ENCODE measurements around the gene ADGRG6. TPM values are rescaled to one million over a fixed set of nuclear protein-coding genes. Genes with fewer than 3 reads are reported as not detected.

The ADGRG6 gene
- total RNA-seq, 1 experiment from 2014 or later = 2.5 TPM

DNA sequence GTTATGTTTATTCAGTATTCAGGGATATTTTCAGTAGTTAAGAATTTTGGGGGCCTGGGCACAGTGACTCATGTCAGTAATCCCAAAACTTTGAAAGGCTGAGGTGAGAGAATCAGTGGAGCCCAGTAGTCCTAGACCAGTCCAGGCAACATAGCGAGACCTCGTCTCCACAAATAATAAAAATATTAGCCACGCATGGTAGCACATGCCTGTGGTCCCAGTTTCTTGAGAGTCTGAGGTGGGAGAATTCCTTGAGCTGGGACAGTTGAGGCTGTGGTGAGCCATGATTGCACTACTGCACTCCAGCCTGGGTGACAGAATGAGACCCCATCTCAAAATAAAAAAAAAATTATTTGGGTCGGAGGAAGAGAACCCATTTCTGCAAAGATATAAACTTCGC lies 20.3 kb downstream of the ADGRG6 start:
- H4K5ac ChIP-seq (ENCODE audit: insufficient read length, low read depth, low read length) = no peak overlapping the region
- Mint-ChIP-seq H3K4me1 (peaks cover 10 to 16% of the 10 kb centered on the region in 2 experiments), H3K27ac (peak overlapping the region in 1 of 3 experiments; percentile 59; a peak in 1 of 7 replicates), H3K9me3 (no peaks in the 10 kb centered on the region), H3K36me3 (ENCODE audit: insufficient read depth in 1 of 3, low read depth in 3 of 3) (no peaks in the 10 kb centered on the region), H3K27me3 (ENCODE audit: low read depth) (no peaks in the 10 kb centered on the region), H3K4me3 (no peak overlapping the region)
- no peaks in the 10 kb centered on the region for H3K79me2 ChIP-seq (ENCODE audit: insufficient read depth, low read length)
- TF ChIP-seq, protein P1, sequence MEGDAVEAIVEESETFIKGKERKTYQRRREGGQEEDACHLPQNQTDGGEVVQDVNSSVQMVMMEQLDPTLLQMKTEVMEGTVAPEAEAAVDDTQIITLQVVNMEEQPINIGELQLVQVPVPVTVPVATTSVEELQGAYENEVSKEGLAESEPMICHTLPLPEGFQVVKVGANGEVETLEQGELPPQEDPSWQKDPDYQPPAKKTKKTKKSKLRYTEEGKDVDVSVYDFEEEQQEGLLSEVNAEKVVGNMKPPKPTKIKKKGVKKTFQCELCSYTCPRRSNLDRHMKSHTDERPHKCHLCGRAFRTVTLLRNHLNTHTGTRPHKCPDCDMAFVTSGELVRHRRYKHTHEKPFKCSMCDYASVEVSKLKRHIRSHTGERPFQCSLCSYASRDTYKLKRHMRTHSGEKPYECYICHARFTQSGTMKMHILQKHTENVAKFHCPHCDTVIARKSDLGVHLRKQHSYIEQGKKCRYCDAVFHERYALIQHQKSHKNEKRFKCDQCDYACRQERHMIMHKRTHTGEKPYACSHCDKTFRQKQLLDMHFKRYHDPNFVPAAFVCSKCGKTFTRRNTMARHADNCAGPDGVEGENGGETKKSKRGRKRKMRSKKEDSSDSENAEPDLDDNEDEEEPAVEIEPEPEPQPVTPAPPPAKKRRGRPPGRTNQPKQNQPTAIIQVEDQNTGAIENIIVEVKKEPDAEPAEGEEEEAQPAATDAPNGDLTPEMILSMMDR (conservative IDR thresholded peaks at IDR 0.05) = no peak
- H2BK15ac ChIP-seq (ENCODE audit: low read depth, low read length) = no peak overlapping the region
- H3K27ac ChIP-seq (ENCODE audit: insufficient read length, low read depth, low read length) = no peak overlapping the region
- DNase-seq = no peak
- no peak overlapping the region for H2BK120ac ChIP-seq (ENCODE audit: low read depth, low read length, poor library complexity, severe bottlenecking)
- no peak overlapping the region for H3K4me2 ChIP-seq (ENCODE audit: insufficient read depth, insufficient read length, low read length)
- H2AK5ac ChIP-seq (ENCODE audit: insufficient read length, low read length) = no peak overlapping the region
- no peak overlapping the region for H4K8ac ChIP-seq (replicated peaks; ENCODE audit: insufficient read length, low read depth, low read length)
- H3T11ph ChIP-seq (ENCODE audit: low read length) = no peak overlapping the region
- H4K20me1 ChIP-seq (ENCODE audit: control insufficient read depth, insufficient read depth, insufficient read length) = no peaks in the 10 kb centered on the region
- no peak overlapping the region for H3K9ac ChIP-seq (ENCODE audit: extremely low read depth, insufficient read length, low read length)
- no peak overlapping the region for H2BK12ac ChIP-seq (ENCODE audit: insufficient read length, low read depth, low read length)
- H2AFZ ChIP-seq (ENCODE audit: low read length) = no peak overlapping the region
- H3K56ac ChIP-seq (ENCODE audit: insufficient read length, low read depth, low read length) = no peak overlapping the region
- no peak overlapping the region for H3K23ac ChIP-seq (ENCODE audit: insufficient read length, low read depth, low read length)
- H3K4me1 ChIP-seq (ENCODE audit: insufficient read depth, low read length) = no peaks in the 10 kb centered on the region; the same call in 1 of the 2 replicates
- no peak overlapping the region for H3K4ac ChIP-seq (ENCODE audit: low read depth, low read length)
- no peaks in the 10 kb centered on the region for H3K23me2 ChIP-seq (ENCODE audit: insufficient read length, low read depth, low read length, poor library complexity, severe bottlenecking)
- no peaks in the 10 kb centered on the region for H3K9me3 ChIP-seq (ENCODE audit: control insufficient read depth, low read depth, low read length)
- H3K18ac ChIP-seq (ENCODE audit: insufficient read length, low read depth, low read length) = no peak overlapping the region
- WGBS (ENCODE audit: extremely low coverage, insufficient read length, low lambda C conversion rate) = no CpG with 5 or more reads among the region's 5 CpGs
- no peak overlapping the region for H3K14ac ChIP-seq (ENCODE audit: insufficient read depth, low read length)
- no peaks in the 10 kb centered on the region for H3K27me3 ChIP-seq (ENCODE audit: insufficient read depth, low read length)
- H3K79me1 ChIP-seq (ENCODE audit: insufficient read depth, low read depth, low read length, poor library complexity, severe bottlenecking) = no peaks in the 10 kb centered on the region
- H2BK20ac ChIP-seq (ENCODE audit: low read depth, low read length, poor library complexity, severe bottlenecking) = no peak overlapping the region
- no peak overlapping the region for H2BK5ac ChIP-seq (ENCODE audit: insufficient read length, low read length)
- no peak overlapping the region for H4K91ac ChIP-seq (ENCODE audit: insufficient read length, low read depth, low read length)
